HepG2 (cell line): ENCODE measurements around the gene CAPN6. TPM values are rescaled to one million over a fixed set of nuclear protein-coding genes. Genes with fewer than 3 reads are reported as not detected.

ENCODE experiments used
- ATAC-seq: fragments of 200-7000 bp; cut with Tn5 transposase; 3 replicates; pipeline ENCODE4 v1.9.1; 2020; ENCODE audit warnings: mild to moderate bottlenecking, moderate library complexity
- BruUV-seq: library from RNA; stranded (reverse); fragments of 400-500 nt; replicated peaks from 2 replicates; lab custom pipeline; 2021; lab: Mats Ljungman, UMichigan
- CTCF ChIA-PET: fragments of 300-600 bp; formaldehyde crosslinking; extraction: SDS; loops from one replicate; lab custom pipeline; 2021; ENCODE audit warnings: low total read pairs, inconsistent platforms, low intra/inter-chr PET ratio; lab: Yijun Ruan, JAX
- POLR2A ChIA-PET: fragments of 350-600 bp; sonication (Branson Sonifier 250); formaldehyde crosslinking; loops from one replicate; lab custom pipeline; 2020; ENCODE audit warnings: antibody characterized with exemption, inconsistent platforms; lab: Yijun Ruan, JAX
- DNase-seq: peaks from one replicate; pipeline ENCODE4 v3.0.0-alpha.2; 2015; ENCODE audit warnings: low spot score
- FAIRE-seq: peaks from 3 replicates; lab custom pipeline; 2011; peaks lifted over from hg19 to GRCh38; lab: Jason Lieb, UNC
- H2AFZ ChIP-seq: one replicate; pipeline ENCODE4 v1.6.1; 2011; ENCODE audit warnings: low read length, inconsistent platforms
- H3K27ac ChIP-seq: fragments of 300-600 bp; 3 replicates; pipeline ENCODE4 v1.8.0; 2011; ENCODE audit warnings: mixed run types, mild to moderate bottlenecking, mixed read lengths, low read length, inconsistent platforms; ENCODE audit not compliant: insufficient read depth; ENCODE audit errors: extremely low read length
- H3K27me3 ChIP-seq, 2 experiments: fragments of 200-600 bp in 1 of 2; 2 replicates in 1 of 2; 3 replicates in 1 of 2; pipeline versions ENCODE4 v1.6.0 to v1.8.0; 2011; ENCODE audit warnings: low read length in 2 of 2, mild to moderate bottlenecking in 2 of 2, moderate library complexity in 2 of 2, inconsistent platforms in 1 of 2; ENCODE audit not compliant: insufficient read depth in 2 of 2, control insufficient read depth in 1 of 2
- H3K36me3 ChIP-seq, 2 experiments: fragments of 200-600 bp in 1 of 2; replicated peaks in 1 of 2; 2 replicates in 1 of 2; 3 replicates in 1 of 2; pipeline versions ENCODE4 v1.5.1 to v1.8.0; 2011; ENCODE audit warnings: low read length in 2 of 2, inconsistent platforms in 1 of 2; ENCODE audit not compliant: insufficient read depth in 2 of 2, control insufficient read depth in 1 of 2
- H3K4me1 ChIP-seq: 2 replicates; pipeline ENCODE4 v1.5.1; 2012; ENCODE audit warnings: low read length, inconsistent platforms; ENCODE audit not compliant: insufficient read depth
- H3K4me2 ChIP-seq: 2 replicates; pipeline ENCODE4 v1.6.0; 2011; ENCODE audit warnings: low read depth, low read length, inconsistent platforms
- H3K4me3 ChIP-seq, 3 experiments: fragments of 200-600 bp in 1 of 3; sonication (generic), shearing (Covaris generic) in 1 of 3; replicated peaks in 1 of 3; 2 replicates each; pipeline ENCODE4 v1.5.1; 2011 to 2016; ENCODE audit warnings: low read length in 3 of 3, inconsistent platforms in 2 of 3, low read depth in 2 of 3, mild to moderate bottlenecking in 2 of 3, control low read depth in 1 of 3, mixed read lengths in 1 of 3; ENCODE audit not compliant: insufficient read depth in 1 of 3
- H3K79me2 ChIP-seq: one replicate; pipeline ENCODE4 v1.6.1; 2011; ENCODE audit warnings: low read length, inconsistent platforms; ENCODE audit not compliant: insufficient read depth
- H3K9ac ChIP-seq: 2 replicates; pipeline ENCODE4 v1.6.0; 2011; ENCODE audit warnings: mild to moderate bottlenecking, low read depth, low read length, inconsistent platforms; ENCODE audit not compliant: insufficient read depth
- H3K9me3 ChIP-seq: 2 replicates; pipeline ENCODE4 v1.5.1; 2012; ENCODE audit warnings: mild to moderate bottlenecking, low read length
- H4K20me1 ChIP-seq: 2 replicates; pipeline ENCODE4 v1.6.0; 2011; ENCODE audit warnings: inconsistent platforms, mild to moderate bottlenecking, low read length, moderate library complexity; ENCODE audit not compliant: insufficient read depth
- CREM ChIP-seq, 2 experiments: sonication (generic) in 1 of 2; formaldehyde crosslinking in 1 of 2; IDR thresholded peaks; 2 replicates each; pipeline versions ENCODE4 v1.4.0 to v1.6.1; 2016 to 2020; ENCODE audit warnings: antibody characterized with exemption in 1 of 2, mild to moderate bottlenecking in 1 of 2, missing genetic modification reagents in 1 of 2
- KAT7 ChIP-seq: IDR thresholded peaks from 2 replicates; pipeline ENCODE4 v1.6.1; 2018; ENCODE audit warnings: borderline replicate concordance, missing compliant biosample characterization
- KLF6 ChIP-seq: IDR thresholded peaks from 2 replicates; pipeline ENCODE4 v1.8.0; 2016; ENCODE audit warnings: missing biosample characterization, missing genetic modification reagents
- PHF20 ChIP-seq: sonication (generic); formaldehyde crosslinking; IDR thresholded peaks from 2 replicates; pipeline ENCODE4 v1.5.0; 2020; ENCODE audit warnings: mild to moderate bottlenecking, missing genetic modification reagents
- SMARCE1 ChIP-seq: fragments of 450-650 bp; IDR thresholded peaks from 2 replicates; pipeline ENCODE4 v1.6.1; 2017; ENCODE audit warnings: borderline replicate concordance
- U2AF1 ChIP-seq: fragments of 200-400 bp; formaldehyde crosslinking; optimal IDR thresholded peaks from 2 replicates; pipeline ENCODE3; 2017; ENCODE audit warnings: mild to moderate bottlenecking, low read depth, low read length
- ZBTB7A ChIP-seq: sonication (generic); formaldehyde crosslinking; IDR thresholded peaks from 2 replicates; pipeline ENCODE4 v1.8.0; 2022; ENCODE audit warnings: mild to moderate bottlenecking, missing genetic modification reagents
- ZFP62 ChIP-seq: sonication (generic); formaldehyde crosslinking; IDR thresholded peaks from 2 replicates; pipeline ENCODE4 v1.4.0; 2020; ENCODE audit warnings: missing genetic modification reagents
- ZNF12 ChIP-seq: sonication (generic); formaldehyde crosslinking; IDR thresholded peaks from 2 replicates; pipeline ENCODE4 v1.5.0; 2020; ENCODE audit warnings: missing genetic modification reagents
- ZNF160 ChIP-seq: sonication (generic); formaldehyde crosslinking; IDR thresholded peaks from 2 replicates; pipeline ENCODE4 v1.8.0; 2022; ENCODE audit warnings: mild to moderate bottlenecking, inconsistent platforms, missing genetic modification reagents
- ZNF230 ChIP-seq: sonication (generic); formaldehyde crosslinking; IDR thresholded peaks from 2 replicates; pipeline ENCODE4 v1.4.0; 2020; ENCODE audit warnings: mild to moderate bottlenecking, missing genetic modification reagents
- ZNF337 ChIP-seq: sonication (generic); formaldehyde crosslinking; IDR thresholded peaks from 2 replicates; pipeline ENCODE4 v1.5.1; 2020; ENCODE audit warnings: missing genetic modification reagents, low read depth, mild to moderate bottlenecking, borderline replicate concordance
- ZNF367 ChIP-seq: sonication (generic); formaldehyde crosslinking; IDR thresholded peaks from 2 replicates; pipeline ENCODE4 v1.4.0; 2020; ENCODE audit warnings: missing genetic modification reagents, borderline replicate concordance
- ZNF510 ChIP-seq: sonication (generic); formaldehyde crosslinking; IDR thresholded peaks from 2 replicates; pipeline ENCODE4 v1.4.0; 2020; ENCODE audit warnings: low read depth, mild to moderate bottlenecking, missing genetic modification reagents
- ZNF549 ChIP-seq: sonication (generic); formaldehyde crosslinking; IDR thresholded peaks from 2 replicates; pipeline ENCODE4 v1.5.0; 2020; ENCODE audit warnings: missing genetic modification reagents
- ZNF589 ChIP-seq: sonication (generic); formaldehyde crosslinking; conservative IDR thresholded peaks from 2 replicates; pipeline ENCODE4 v1.8.0; 2022; ENCODE audit warnings: mild to moderate bottlenecking, moderate library complexity, missing genetic modification reagents
- ZNF607 ChIP-seq: sonication (generic); formaldehyde crosslinking; IDR thresholded peaks from 2 replicates; pipeline ENCODE4 v1.5.1; 2020; ENCODE audit warnings: missing genetic modification reagents, mild to moderate bottlenecking, borderline replicate concordance
- ZSCAN9 ChIP-seq: IDR thresholded peaks from 2 replicates; pipeline ENCODE4 v1.6.1; 2016; ENCODE audit warnings: borderline replicate concordance
- WGBS: methylation state at CpG from one replicate; pipeline ENCODE4 v1.1.6; 2017; ENCODE audit warnings: low lambda C conversion rate; 5-methylcytosine and 5-hydroxymethylcytosine counted together
- in situ Hi-C: cut with HindIII; loops from 2 replicates; pipeline ENCODE4 v1.10.0; 2017; ENCODE audit warnings: low pct_unique_long_range_greater_than_20kb; ENCODE audit not compliant: extremely low pct_ligation_motif_present
- intact Hi-C: fragments of 100-400 bp; cut with micrococcal nuclease; formaldehyde crosslinking; loops from one replicate; pipeline ENCODE4 v1.10.0; 2022; ENCODE audit not compliant: unreplicated experiment
- polyA plus RNA-seq, 8 experiments: library from polyadenylated mRNA; depleted of rRNA in 3 of 8; stranded (reverse) in 7 of 8; unstranded in 1 of 8; fragments of >200 nt; fragmentation: Illumina TruSeq in 4 of 8; extraction: Trizol in 4 of 8; gene quantifications; 2 replicates each; pipeline versions ENCODE4 v1.2.1 to v1.2.3, GENCODE V29; 2011 to 2016; ENCODE audit warnings: low read depth in 4 of 8, missing spikeins in 1 of 8, mixed read lengths in 1 of 8; ENCODE audit not compliant: insufficient read depth in 1 of 8
- total RNA-seq, 5 experiments: library from RNA; depleted of rRNA; stranded (reverse); fragments of >200 nt; fragmentation: Illumina TruSeq; extraction: Trizol; gene quantifications; 2 replicates each; pipeline ENCODE4 v1.2.3, GENCODE V29; 2016; ENCODE audit warnings: low read depth in 1 of 5

The CAPN6 gene
- total and polyA plus RNA-seq, 2 of the 13 experiments (the other 11 are each of a cell fraction or from before 2014, with no cell fraction given), result not detected

- DNase-seq (no peak), FAIRE-seq (no peak), ATAC-seq (no peak)
- BruUV-seq, result no TSS peak
- intact Hi-C loops (no loop called here), in situ Hi-C loops (no loop called here)
- WGBS, result 43% methylated on average over 1 of the region's 2 CpGs
- TF ChIP-seq PHF20 (CRISPR knock-in tag), result no peak
- Histone ChIP-seq H3K4me1 (peaks cover 16% of the 10 kb centered on the region), H2AFZ (no peak overlapping the region), H4K20me1 (no peaks in the 10 kb centered on the region), H3K9me3 (no peaks in the 10 kb centered on the region), H3K27ac (no peak overlapping the region), H3K4me3 (no peak overlapping the region), H3K4me2 (no peak overlapping the region), H3K27me3 (no peaks in the 10 kb centered on the region), H3K79me2 (no peaks in the 10 kb centered on the region), H3K36me3 (no peaks in the 10 kb centered on the region), H3K9ac (no peak overlapping the region)
- ChIA-PET POLR2A (no interaction called here), CTCF (no interaction called here)
These were observed 13.2 kb upstream of the CAPN6 start for GRCh38 chrX:111283446-111283845.

- H3K79me2 ChIP-seq, result no peaks in the 10 kb centered on the region
- H3K27me3 ChIP-seq, result no peaks in the 10 kb centered on the region
- H3K9me3 ChIP-seq, result no peaks in the 10 kb centered on the region
- DNase-seq (no peak), FAIRE-seq (no peak), ATAC-seq (no peak)
- WGBS, result 60% methylated on average over 1 of the region's 1 CpG
- intact Hi-C loops, result no loop called here
- TF ChIP-seq ZNF367 (CRISPR knock-in tag) (no peak), ZNF160 (no peak), ZBTB7A (CRISPR knock-in tag) (no peak), ZNF337 (no peak), ZNF607 (no peak), ZNF589 (CRISPR knock-in tag) (no peak), SMARCE1 (no peak), KLF6 (no peak), CREM (IDR thresholded peaks at IDR 0.05) (no peak), CREM (CRISPR knock-in tag; IDR thresholded peaks at IDR 0.05) (no peak), ZNF549 (CRISPR knock-in tag) (no peak), ZNF230 (CRISPR knock-in tag) (no peak), ZNF12 (CRISPR knock-in tag) (no peak), ZNF510 (CRISPR knock-in tag) (no peak), KAT7 (CRISPR knock-in tag) (no peak), ZSCAN9 (no peak), ZFP62 (no peak), U2AF1 (no peak)
- H3K27ac ChIP-seq, result no peak overlapping the region
- in situ Hi-C loops, result no loop called here
- H2AFZ ChIP-seq, result no peak overlapping the region
- H3K4me2 ChIP-seq, result no peak overlapping the region
- CTCF ChIA-PET, result no interaction called here
- H3K4me1 ChIP-seq, result peaks cover 16% of the 10 kb centered on the region
- no peaks in the 10 kb centered on the region for H3K36me3 ChIP-seq
- H3K4me3 ChIP-seq, result no peak overlapping the region
- no peaks in the 10 kb centered on the region for H4K20me1 ChIP-seq
- H3K9ac ChIP-seq, result no peak overlapping the region
- no TSS peak for BruUV-seq
- POLR2A ChIA-PET, result no interaction called here
These were observed 12.7 kb upstream of the CAPN6 start for GRCh38 chrX:111282991-111283390.
